ENCODE data around the gene SRRM3. TPM values are rescaled to one million over a fixed set of nuclear protein-coding genes. Genes with fewer than 3 reads are reported as not detected.

Gene SRRM3
- total RNA-seq, 1 experiment from 2014 or later: 12.7 TPM

DNA sequence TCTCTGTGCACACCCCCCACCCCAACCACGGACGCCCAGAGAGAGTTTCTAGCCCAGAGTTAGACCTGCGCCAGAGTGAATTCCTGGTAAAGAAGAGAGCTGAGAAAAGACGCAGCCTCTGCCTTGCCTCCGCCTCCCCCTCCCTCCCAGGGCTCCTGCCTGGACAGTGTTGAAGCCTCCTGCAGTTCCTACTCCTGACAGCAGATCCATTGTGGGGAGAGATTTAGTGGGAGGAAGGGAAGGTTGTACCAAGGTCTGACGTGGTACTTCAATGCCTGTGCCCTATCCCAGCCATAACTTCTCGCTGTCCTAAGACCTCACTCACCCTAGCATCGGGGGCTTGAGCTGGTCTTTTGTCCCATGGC is 952 bp downstream of the SRRM3 start:
- H2AFZ ChIP-seq (ENCODE audit: low read depth, low read length, poor library complexity, severe bottlenecking): no peak overlapping the region
- no peaks in the 10 kb centered on the region for H3K9me2 ChIP-seq (ENCODE audit: insufficient read depth)
- TF ChIP-seq POLR2AphosphoS5 (IDR thresholded peaks at IDR 0.05; ENCODE audit: low read depth, low read length) (no peak), SIN3A (IDR thresholded peaks at IDR 0.05; ENCODE audit: low read depth) (no peak), YY1 (IDR thresholded peaks at IDR 0.05; ENCODE audit: extremely low read depth, insufficient replicate concordance, low read depth, low read length) (no peak), SRF (IDR thresholded peaks at IDR 0.05; ENCODE audit: low read depth) (no peak), TCF7L2 (IDR thresholded peaks at IDR 0.05; ENCODE audit: borderline replicate concordance, extremely low read depth, insufficient read depth, insufficient read length) (no peak), POLR2A (IDR thresholded peaks at IDR 0.05; ENCODE audit: borderline replicate concordance, extremely low read depth, insufficient read depth, insufficient read length) (no peak), JUND (IDR thresholded peaks at IDR 0.05) (no peak), ELF1 (IDR thresholded peaks at IDR 0.05; ENCODE audit: borderline replicate concordance, low read depth) (no peak)
- TF ChIP-seq, protein P1, sequence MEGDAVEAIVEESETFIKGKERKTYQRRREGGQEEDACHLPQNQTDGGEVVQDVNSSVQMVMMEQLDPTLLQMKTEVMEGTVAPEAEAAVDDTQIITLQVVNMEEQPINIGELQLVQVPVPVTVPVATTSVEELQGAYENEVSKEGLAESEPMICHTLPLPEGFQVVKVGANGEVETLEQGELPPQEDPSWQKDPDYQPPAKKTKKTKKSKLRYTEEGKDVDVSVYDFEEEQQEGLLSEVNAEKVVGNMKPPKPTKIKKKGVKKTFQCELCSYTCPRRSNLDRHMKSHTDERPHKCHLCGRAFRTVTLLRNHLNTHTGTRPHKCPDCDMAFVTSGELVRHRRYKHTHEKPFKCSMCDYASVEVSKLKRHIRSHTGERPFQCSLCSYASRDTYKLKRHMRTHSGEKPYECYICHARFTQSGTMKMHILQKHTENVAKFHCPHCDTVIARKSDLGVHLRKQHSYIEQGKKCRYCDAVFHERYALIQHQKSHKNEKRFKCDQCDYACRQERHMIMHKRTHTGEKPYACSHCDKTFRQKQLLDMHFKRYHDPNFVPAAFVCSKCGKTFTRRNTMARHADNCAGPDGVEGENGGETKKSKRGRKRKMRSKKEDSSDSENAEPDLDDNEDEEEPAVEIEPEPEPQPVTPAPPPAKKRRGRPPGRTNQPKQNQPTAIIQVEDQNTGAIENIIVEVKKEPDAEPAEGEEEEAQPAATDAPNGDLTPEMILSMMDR (IDR thresholded peaks at IDR 0.05 in 2 of 3, conservative IDR thresholded peaks at IDR 0.05 in 1 of 3; ENCODE audit: borderline replicate concordance in 1 of 3, insufficient read depth in 1 of 3, low read depth in 2 of 3, low read length in 2 of 3): no peak
- no peak overlapping the region for H3K9ac ChIP-seq (ENCODE audit: low read length)
- ATAC-seq: no peak
- no peaks in the 10 kb centered on the region for H3K79me2 ChIP-seq (ENCODE audit: insufficient read depth, low read length)
- no TSS peak for BruUV-seq (replicated peaks)
- intact Hi-C loops (cut with micrococcal nuclease): no loop called here
- no peak overlapping the region for H3K27ac ChIP-seq (ENCODE audit: low read depth, low read length)
- ChIA-PET RAD21 (ENCODE audit: low non-redundant PET in 1 of 2, low total read pairs in 2 of 2, uncharacterized antibody in 2 of 2, unreplicated experiment in 2 of 2) (interaction anchor here in 1 of 2 experiments (0.6 kb wide), 1 partner anchor 13 kb away, joined by 4 read pairs; no protein-coding TSS in a partner anchor), POLR2A (interaction anchor here (0.6 kb wide), 1 partner anchor 101 kb away, joined by 5 read pairs; no protein-coding TSS in a partner anchor), CTCF (interaction anchor here (0.7 kb wide), 1 partner anchor 112 kb away, joined by 3 read pairs; no protein-coding TSS in a partner anchor)
- H3K36me3 ChIP-seq (ENCODE audit: control insufficient read depth in 1 of 2, insufficient read depth in 2 of 2, low read length in 2 of 2): no peaks in the 10 kb centered on the region
- no peaks in the 10 kb centered on the region for H4K20me1 ChIP-seq (ENCODE audit: insufficient read depth)
- H3K4me2 ChIP-seq (ENCODE audit: low read length): no peak overlapping the region
- no peak for DNase-seq (ENCODE audit: low read depth, low spot score)
- peaks cover 6 to 8% of the 10 kb centered on the region in 2 experiments; a peak in 3 of 4 replicates for H3K4me1 ChIP-seq (ENCODE audit: control insufficient read depth in 1 of 2, insufficient read depth in 2 of 2, low read length in 2 of 2)
- no peak overlapping the region for H3K4me3 ChIP-seq (replicated peaks in 1 of 2; ENCODE audit: low read depth in 1 of 2, low read length in 2 of 2)
- H3K27me3 ChIP-seq (ENCODE audit: insufficient read depth, low read length): peaks cover 20% of the 10 kb centered on the region
- H3K9me3 ChIP-seq (ENCODE audit: control insufficient read depth in 1 of 2, insufficient read depth in 1 of 2, low read depth in 1 of 2, low read length in 2 of 2): no peaks in the 10 kb centered on the region

All from HCT116 (cell line).